K562 (cell line): ENCODE measurements around the gene CDKN1C. TPM values are rescaled to one million over a fixed set of nuclear protein-coding genes. Genes with fewer than 3 reads are reported as not detected.
A peak's percentile ranks its signal among the peaks of the same experiment; 100 is the strongest.

ENCODE experiments used
- ATAC-seq: fragments of 200-7000 bp; cut with Tn5 transposase; 3 replicates; pipeline ENCODE4 v1.9.1; 2020; ENCODE audit warnings: moderate library complexity
- BruUV-seq: library from RNA; stranded (reverse); fragments of 400-500 nt; replicated peaks from 2 replicates; lab custom pipeline; 2021; lab: Mats Ljungman, UMichigan
- CTCF ChIA-PET: fragments of 300-600 bp; formaldehyde crosslinking; extraction: SDS; loops from one replicate; lab custom pipeline; 2021; ENCODE audit warnings: low intra/inter-chr PET ratio; lab: Yijun Ruan, JAX
- POLR2A ChIA-PET: fragments of 300-600, 350-650 bp; sonication (Branson Sonifier 250); formaldehyde crosslinking; extraction: SDS; loops from one replicate; lab custom pipeline; 2021; ENCODE audit warnings: antibody characterized with exemption, inconsistent platforms; lab: Yijun Ruan, JAX
- DNase-seq, 4 experiments: peaks; one replicate each; pipeline versions ENCODE4 v3.0.0 to v3.0.0-alpha.2; 2011 to 2018; ENCODE audit warnings: low spot score in 3 of 4, mixed read lengths in 3 of 4; ENCODE audit errors: extremely low read depth in 1 of 4
- FAIRE-seq: peaks from 2 replicates; lab custom pipeline; 2011; peaks lifted over from hg19 to GRCh38; lab: Jason Lieb, UNC
- H2AFZ ChIP-seq: 2 replicates; pipeline ENCODE4 v1.6.0; 2011; ENCODE audit warnings: low read depth, low read length, control low read depth, inconsistent platforms
- H3K27ac ChIP-seq: fragments of 200-600 bp; 3 replicates; pipeline ENCODE4 v1.8.0; 2011; ENCODE audit warnings: low read depth, mild to moderate bottlenecking, control low read depth, inconsistent platforms, low read length, moderate library complexity, mixed read lengths; ENCODE audit errors: extremely low read depth
- H3K27me3 ChIP-seq, 2 experiments: fragments of 300-600 bp in 1 of 2; 2 replicates in 1 of 2; 3 replicates in 1 of 2; pipeline versions ENCODE4 v1.6.0 to v1.8.0; 2011; ENCODE audit warnings: inconsistent platforms in 2 of 2, low read length in 2 of 2, mild to moderate bottlenecking in 1 of 2, mixed read lengths in 1 of 2, moderate library complexity in 1 of 2; ENCODE audit not compliant: control insufficient read depth in 2 of 2, insufficient read depth in 2 of 2
- H3K36me3 ChIP-seq: fragments of 300-600 bp; 3 replicates; pipeline ENCODE4 v1.8.0; 2011; ENCODE audit warnings: mild to moderate bottlenecking, low read length, inconsistent platforms; ENCODE audit not compliant: control insufficient read depth, insufficient read depth
- H3K4me1 ChIP-seq, 2 experiments: fragments of 200-600 bp in 1 of 2; replicated peaks in 1 of 2; 2 replicates in 1 of 2; 3 replicates in 1 of 2; pipeline versions ENCODE4 v1.5.1 to v1.8.0; 2011; ENCODE audit warnings: inconsistent platforms in 2 of 2, low read length in 2 of 2, mild to moderate bottlenecking in 1 of 2, mixed read lengths in 1 of 2, moderate library complexity in 1 of 2; ENCODE audit not compliant: control insufficient read depth in 2 of 2, insufficient read depth in 2 of 2
- H3K4me2 ChIP-seq: 2 replicates; pipeline ENCODE4 v1.6.1; 2011; ENCODE audit warnings: low read length, control low read depth, inconsistent platforms, mixed read lengths; ENCODE audit not compliant: insufficient read depth
- H3K4me3 ChIP-seq: fragments of 200-600 bp; sonication (generic), shearing (Covaris generic); 2 replicates; pipeline ENCODE4 v1.5.1; 2016; ENCODE audit warnings: control low read depth, inconsistent platforms
- H3K79me2 ChIP-seq: fragments of 200-600 bp; 3 replicates; pipeline ENCODE4 v1.8.0; 2011; ENCODE audit warnings: low read length, inconsistent platforms; ENCODE audit not compliant: control insufficient read depth, insufficient read depth
- H3K9ac ChIP-seq, 2 experiments: 2 replicates each; pipeline versions ENCODE4 v1.6.0 to v1.6.1; 2011; ENCODE audit warnings: low read depth in 2 of 2, low read length in 2 of 2, control low read depth in 1 of 2, inconsistent platforms in 1 of 2, mild to moderate bottlenecking in 1 of 2, mixed read lengths in 1 of 2; ENCODE audit not compliant: insufficient read depth in 1 of 2
- H3K9me1 ChIP-seq: one replicate; pipeline ENCODE4 v1.6.0; 2011; ENCODE audit warnings: inconsistent platforms, mild to moderate bottlenecking, low read length, moderate library complexity; ENCODE audit not compliant: control insufficient read depth, insufficient read depth
- H3K9me3 ChIP-seq: replicated peaks from 2 replicates; pipeline ENCODE4 v1.5.1; 2011; ENCODE audit warnings: low read depth, low read length, inconsistent platforms; ENCODE audit not compliant: control insufficient read depth, insufficient read depth
- H4K20me1 ChIP-seq: replicated peaks from 2 replicates; pipeline ENCODE4 v1.6.1; 2011; ENCODE audit warnings: low read length, inconsistent platforms, mixed read lengths; ENCODE audit not compliant: control insufficient read depth, insufficient read depth
- ARID1B ChIP-seq: fragments of 450-650 bp; IDR thresholded peaks from 2 replicates; pipeline ENCODE4 v1.6.1; 2016; ENCODE audit warnings: antibody characterized with exemption, mild to moderate bottlenecking, inconsistent platforms
- ATF3 ChIP-seq, 2 experiments: fragments of 450-650 bp in 1 of 2; sonication (generic) in 1 of 2; formaldehyde crosslinking in 1 of 2; IDR thresholded peaks in 1 of 2; conservative IDR thresholded peaks in 1 of 2; 2 replicates each; pipeline versions ENCODE4 v1.6.1 to v1.8.1; 2016 to 2023; ENCODE audit warnings: mild to moderate bottlenecking in 2 of 2, moderate library complexity in 2 of 2, inconsistent platforms in 1 of 2, missing genetic modification reagents in 1 of 2
- DLX4 ChIP-seq: fragments of 250-450 bp; sonication (Bioruptor Pico); IDR thresholded peaks from 2 replicates; pipeline ENCODE4 v1.6.1; 2021; ENCODE audit warnings: mild to moderate bottlenecking
- E4F1 ChIP-seq: fragments of 250-450 bp; sonication (Bioruptor Pico); IDR thresholded peaks from 2 replicates; pipeline ENCODE4 v1.5.0; 2021; ENCODE audit warnings: mild to moderate bottlenecking, borderline replicate concordance
- FOS ChIP-seq: IDR thresholded peaks from 3 replicates; pipeline ENCODE4 v1.6.1; 2011; ENCODE audit not compliant: insufficient read length; ENCODE audit errors: extremely low read depth
- JUN ChIP-seq, 2 experiments: sonication (generic) in 1 of 2; formaldehyde crosslinking in 1 of 2; IDR thresholded peaks; 2 replicates each; pipeline versions ENCODE4 v1.6.1 to v1.8.0; 2012 to 2022; ENCODE audit warnings: borderline replicate concordance in 2 of 2, mild to moderate bottlenecking in 2 of 2, improper control_type of control experiment in 1 of 2, low read depth in 1 of 2, low read length in 1 of 2, missing genetic modification reagents in 1 of 2
- JUND ChIP-seq, 2 experiments: IDR thresholded peaks; 2 replicates in 1 of 2; 3 replicates in 1 of 2; pipeline ENCODE4 v1.6.1; 2011; ENCODE audit warnings: borderline replicate concordance in 2 of 2, low read depth in 2 of 2, low read length in 2 of 2, improper control_type of control experiment in 1 of 2, missing biosample characterization in 1 of 2, missing genetic modification characterization in 1 of 2, missing genetic modification reagents in 1 of 2
- MAX ChIP-seq: sonication (generic); formaldehyde crosslinking; IDR thresholded peaks from 2 replicates; pipeline ENCODE4 v1.9.0; 2022; ENCODE audit warnings: mild to moderate bottlenecking, missing genetic modification reagents
- PRMT5 ChIP-seq: sonication (generic); formaldehyde crosslinking; IDR thresholded peaks from 2 replicates; pipeline ENCODE4 v1.5.0; 2020; ENCODE audit warnings: missing genetic modification reagents
- RBBP5 ChIP-seq: fragments of 200-600 bp; sonication (generic); IDR thresholded peaks from 2 replicates; pipeline ENCODE4 v1.6.1; 2012; ENCODE audit warnings: borderline replicate concordance, mild to moderate bottlenecking, low read length, control low read depth, inconsistent platforms; ENCODE audit not compliant: insufficient read depth, poor library complexity, severe bottlenecking
- SMARCE1 ChIP-seq: fragments of 450-650 bp; IDR thresholded peaks from 2 replicates; pipeline ENCODE4 v1.7.1; 2016; ENCODE audit warnings: mild to moderate bottlenecking
- VEZF1 ChIP-seq: fragments of 200-800 bp; sonication (Bioruptor generic); IDR thresholded peaks from 2 replicates; pipeline ENCODE4 v1.6.1; 2017; ENCODE audit warnings: missing genetic modification characterization, missing compliant biosample characterization
- ZBTB7A ChIP-seq: IDR thresholded peaks from 2 replicates; pipeline ENCODE4 v1.6.1; 2011; ENCODE audit warnings: low read depth, mild to moderate bottlenecking, low read length, moderate library complexity, borderline replicate concordance; ENCODE audit not compliant: control insufficient read depth
- ZC3H4 ChIP-seq: sonication (generic); formaldehyde crosslinking; IDR thresholded peaks from 2 replicates; pipeline ENCODE4 v1.9.0; 2021; ENCODE audit warnings: missing genetic modification reagents, borderline replicate concordance
- WGBS: fragments of 100-300 bp; shearing (Covaris generic); methylation state at CpG from one replicate; pipeline ENCODE4 v1.1.6; 2016; ENCODE audit warnings: low coverage, mixed read lengths; ENCODE audit not compliant: insufficient coverage; ENCODE audit errors: missing lambda C conversion rate; 5-methylcytosine and 5-hydroxymethylcytosine counted together
- in situ Hi-C: fragments of 300-500 bp; cut with MboI; formaldehyde crosslinking; loops from 4 replicates; pipeline ENCODE4 v1.15.0; 2018; ENCODE audit warnings: inconsistent platforms, mixed read lengths
- intact Hi-C: fragments of 100-400 bp; cut with micrococcal nuclease; formaldehyde crosslinking; loops from 2 replicates; pipeline ENCODE4 v1.14.2; 2022
- polyA plus RNA-seq, 8 experiments: library from polyadenylated mRNA; depleted of rRNA in 4 of 8; stranded (reverse) in 5 of 8; unstranded in 3 of 8; fragments of >200 nt; fragmentation: Nextera tagmentation in 2 of 8; fragmentation: Illumina TruSeq in 1 of 8; extraction: Ambion mirVana in 2 of 8; extraction: Trizol in 1 of 8; gene quantifications; 2 replicates each; pipeline versions ENCODE4 v1.2.1 to v1.2.3, GENCODE V29; 2011 to 2014; ENCODE audit warnings: inconsistent platforms in 1 of 8, missing spikeins in 1 of 8
- total RNA-seq, 7 experiments: library from RNA; depleted of rRNA in 6 of 7; stranded (reverse); fragments of >200 nt in 6 of 7; fragmentation: Illumina TruSeq in 2 of 7; extraction: Trizol in 2 of 7; gene quantifications; 2 replicates each; pipeline versions ENCODE4 v1.2.1 to v1.2.3, GENCODE V29; 2011 to 2021; ENCODE audit warnings: low replicate concordance in 1 of 7

Gene CDKN1C
- total and polyA plus RNA-seq, 9 of the 15 experiments (the other 6 are each of a cell fraction or from before 2014, with no cell fraction given) = 2.8 to 21.1 (median 9.3) TPM

- intact Hi-C loops = no loop called here
- CTCF ChIA-PET = no interaction called here
- FAIRE-seq = peak; percentile 83
- peak overlapping the region; percentile 39; the same call in 1 of the 3 replicates for H3K27ac ChIP-seq
- POLR2A ChIA-PET = interaction anchor here (1.1 to 2.0 kb wide), 2 partner anchors 8 to 28 kb away, joined by 3 to 6 read pairs; no protein-coding TSS in a partner anchor
- H3K79me2 ChIP-seq = no peaks in the 10 kb centered on the region
- BruUV-seq = no TSS peak
- H2AFZ ChIP-seq = no peak overlapping the region
- H3K9me1 ChIP-seq = no peaks in the 10 kb centered on the region
- peak overlapping the region in 1 of 2 experiments; percentile 24; a peak in 2 of 4 replicates for H3K9ac ChIP-seq
- H3K36me3 ChIP-seq = no peaks in the 10 kb centered on the region
- peak; percentile 87 to 93 (median 91) for DNase-seq
- H3K9me3 ChIP-seq = no peaks in the 10 kb centered on the region
- H3K4me3 ChIP-seq = no peak overlapping the region
- 30% methylated on average over 5 of the region's 5 CpGs for WGBS
- peaks cover 14 to 79% of the 10 kb centered on the region in 2 experiments; a peak in 4 of 5 replicates for H3K4me1 ChIP-seq
- no peaks in the 10 kb centered on the region for H4K20me1 ChIP-seq
- H3K4me2 ChIP-seq = no peak overlapping the region
- peak; percentile 91 for ATAC-seq
- no peaks in the 10 kb centered on the region for H3K27me3 ChIP-seq
- in situ Hi-C loops = no loop called here
- peak; percentile 40 for TF ChIP-seq FOS
- TF ChIP-seq MAX (CRISPR knock-in tag) = peak; percentile 19; the same call in 1 of the 2 replicates
- peak; percentile 35 for TF ChIP-seq RBBP5
- TF ChIP-seq VEZF1 = peak; percentile 66
- TF ChIP-seq SMARCE1 = peak; percentile 56; the same call in 1 of the 2 replicates
- no peak for TF ChIP-seq E4F1 (CRISPR knock-in tag)
- TF ChIP-seq JUND (IDR thresholded peaks at IDR 0.05; ENCODE audit: borderline replicate concordance, low read depth, low read length) = peak; percentile 93
- peak; percentile 64; the same call in 1 of the 3 replicates for TF ChIP-seq JUND (tag; IDR thresholded peaks at IDR 0.05; ENCODE audit: borderline replicate concordance, low read depth, low read length)
- no peak for TF ChIP-seq PRMT5 (CRISPR knock-in tag)
- TF ChIP-seq DLX4 (CRISPR knock-in tag) = no peak
- peak; percentile 58 for TF ChIP-seq ARID1B
- TF ChIP-seq ATF3 (IDR thresholded peaks at IDR 0.05) = peak; percentile 76
- no peak for TF ChIP-seq ATF3 (CRISPR knock-in tag; conservative IDR thresholded peaks at IDR 0.05)
- peak; percentile 74; the same call in 1 of the 2 replicates for TF ChIP-seq JUN (IDR thresholded peaks at IDR 0.05; ENCODE audit: borderline replicate concordance, low read depth, low read length)
- peak; percentile 37; the same call in 1 of the 2 replicates for TF ChIP-seq JUN (CRISPR knock-in tag; IDR thresholded peaks at IDR 0.05; ENCODE audit: borderline replicate concordance)
- TF ChIP-seq ZBTB7A = peak; percentile 94
- no peak for TF ChIP-seq ZC3H4
These were observed 26.9 kb upstream of the CDKN1C start for GRCh38 chr11:2912498-2912897.
